Measurements from ENCODE around the gene REXO1. TPM values are rescaled to one million over a fixed set of nuclear protein-coding genes. Genes with fewer than 3 reads are reported as not detected.

The REXO1 gene
- total and polyA plus RNA-seq, 9 of the 15 experiments (the other 6 are each of a cell fraction or from before 2014, with no cell fraction given): 0.04 to 63.3 (median 15.8) TPM

DNA sequence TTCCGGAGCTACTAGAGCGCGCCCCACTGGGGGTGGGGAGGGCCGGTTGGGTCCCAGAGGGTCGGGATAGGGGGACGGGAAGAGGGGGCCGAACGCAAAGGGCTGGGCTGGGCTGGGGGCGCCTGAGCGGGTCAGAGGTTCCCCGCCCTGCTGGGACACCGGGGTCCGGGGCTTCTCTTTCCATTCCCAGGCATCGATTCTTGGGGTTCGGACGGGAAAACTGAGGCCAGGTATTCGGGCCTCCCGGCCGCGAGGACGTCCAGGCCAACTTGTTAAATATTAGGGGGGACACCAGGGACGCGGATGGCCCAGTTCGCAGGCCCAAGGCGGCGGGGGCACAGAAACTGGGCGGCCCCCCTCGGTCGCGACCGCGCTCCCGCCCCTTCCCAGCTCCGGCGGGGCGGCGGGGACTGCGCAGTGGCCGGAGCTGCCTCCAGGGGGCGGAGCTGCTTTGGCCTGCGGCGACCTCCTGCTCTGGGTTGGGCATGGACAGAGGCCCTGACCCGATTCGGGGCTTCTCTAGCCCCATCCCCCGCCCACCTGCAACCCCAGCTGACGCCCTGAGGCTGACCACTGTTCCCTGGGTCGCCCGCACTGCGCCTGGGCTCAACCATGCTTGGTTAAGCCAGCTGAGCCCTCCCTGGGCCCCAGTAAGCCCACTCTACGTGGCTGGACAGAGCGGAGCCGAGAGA lies 16.3 kb upstream of the REXO1 start (continued):
- TF ChIP-seq, protein P1, sequence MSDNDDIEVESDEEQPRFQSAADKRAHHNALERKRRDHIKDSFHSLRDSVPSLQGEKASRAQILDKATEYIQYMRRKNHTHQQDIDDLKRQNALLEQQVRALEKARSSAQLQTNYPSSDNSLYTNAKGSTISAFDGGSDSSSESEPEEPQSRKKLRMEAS (CRISPR knock-in tag; IDR thresholded peaks at IDR 0.05): no peak; the same call in 1 of the 2 replicates
- TF ChIP-seq CC2D1A (IDR thresholded peaks at IDR 0.05): no peak
- TF ChIP-seq CREB1 (IDR thresholded peaks at IDR 0.05): no peak
- TF ChIP-seq CREB1 (CRISPR knock-in tag; IDR thresholded peaks at IDR 0.05): peak; percentile 18; the same call in 1 of the 2 replicates
- no peak for TF ChIP-seq ZC3H11A (IDR thresholded peaks at IDR 0.05; ENCODE audit: low read depth, low read length)
- TF ChIP-seq ZEB2 (IDR thresholded peaks at IDR 0.05): no peak
- TF ChIP-seq MYC (IDR thresholded peaks at IDR 0.05; ENCODE audit: low read depth, low read length): no peak; the same call in 1 of the 2 replicates
- TF ChIP-seq MYC (CRISPR knock-in tag; IDR thresholded peaks at IDR 0.05; ENCODE audit: borderline replicate concordance, low read depth): no peak
- no peak for TF ChIP-seq SPI1 (IDR thresholded peaks at IDR 0.05; ENCODE audit: borderline replicate concordance, low read depth, low read length)
- peak in 1 of 2 experiments; percentile 80; a peak in 2 of 4 replicates for TF ChIP-seq RCOR1 (IDR thresholded peaks at IDR 0.05; ENCODE audit: borderline replicate concordance in 1 of 2, low read depth in 2 of 2, low read length in 2 of 2)
- TF ChIP-seq SIX5 (IDR thresholded peaks at IDR 0.05; ENCODE audit: borderline replicate concordance in 1 of 2, insufficient read depth in 1 of 2, low read depth in 1 of 2, low read length in 2 of 2): no peak
- no peak for TF ChIP-seq CAMTA2 (CRISPR knock-in tag; conservative IDR thresholded peaks at IDR 0.05)
- no peak for TF ChIP-seq PHB (CRISPR knock-in tag; IDR thresholded peaks at IDR 0.05)
- TF ChIP-seq KDM5B (IDR thresholded peaks at IDR 0.05; ENCODE audit: insufficient replicate concordance, low read depth, low read length): peak; percentile 31
- TF ChIP-seq MAZ (CRISPR knock-in tag; conservative IDR thresholded peaks at IDR 0.05 in 1 of 2, IDR thresholded peaks at IDR 0.05 in 1 of 2): peak; percentile 45 to 85
- no peak for TF ChIP-seq NR3C1 (CRISPR knock-in tag; IDR thresholded peaks at IDR 0.05)
- TF ChIP-seq, protein P2, sequence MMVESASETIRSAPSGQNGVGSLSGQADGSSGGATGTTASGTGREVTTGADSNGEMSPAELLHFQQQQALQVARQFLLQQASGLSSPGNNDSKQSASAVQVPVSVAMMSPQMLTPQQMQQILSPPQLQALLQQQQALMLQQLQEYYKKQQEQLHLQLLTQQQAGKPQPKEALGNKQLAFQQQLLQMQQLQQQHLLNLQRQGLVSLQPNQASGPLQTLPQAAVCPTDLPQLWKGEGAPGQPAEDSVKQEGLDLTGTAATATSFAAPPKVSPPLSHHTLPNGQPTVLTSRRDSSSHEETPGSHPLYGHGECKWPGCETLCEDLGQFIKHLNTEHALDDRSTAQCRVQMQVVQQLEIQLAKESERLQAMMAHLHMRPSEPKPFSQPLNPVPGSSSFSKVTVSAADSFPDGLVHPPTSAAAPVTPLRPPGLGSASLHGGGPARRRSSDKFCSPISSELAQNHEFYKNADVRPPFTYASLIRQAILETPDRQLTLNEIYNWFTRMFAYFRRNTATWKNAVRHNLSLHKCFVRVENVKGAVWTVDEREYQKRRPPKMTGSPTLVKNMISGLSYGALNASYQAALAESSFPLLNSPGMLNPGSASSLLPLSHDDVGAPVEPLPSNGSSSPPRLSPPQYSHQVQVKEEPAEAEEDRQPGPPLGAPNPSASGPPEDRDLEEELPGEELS (CRISPR knock-in tag; IDR thresholded peaks at IDR 0.05; ENCODE audit: borderline replicate concordance): 0 out of 2 replicates have a peak, but pooled peaks have one; percentile 17
- no peak for TF ChIP-seq ZNF57 (CRISPR knock-in tag; IDR thresholded peaks at IDR 0.05)
- TF ChIP-seq ZNF644 (tag; IDR thresholded peaks at IDR 0.05; ENCODE audit: low read depth): no peak
- TF ChIP-seq, protein P3, sequence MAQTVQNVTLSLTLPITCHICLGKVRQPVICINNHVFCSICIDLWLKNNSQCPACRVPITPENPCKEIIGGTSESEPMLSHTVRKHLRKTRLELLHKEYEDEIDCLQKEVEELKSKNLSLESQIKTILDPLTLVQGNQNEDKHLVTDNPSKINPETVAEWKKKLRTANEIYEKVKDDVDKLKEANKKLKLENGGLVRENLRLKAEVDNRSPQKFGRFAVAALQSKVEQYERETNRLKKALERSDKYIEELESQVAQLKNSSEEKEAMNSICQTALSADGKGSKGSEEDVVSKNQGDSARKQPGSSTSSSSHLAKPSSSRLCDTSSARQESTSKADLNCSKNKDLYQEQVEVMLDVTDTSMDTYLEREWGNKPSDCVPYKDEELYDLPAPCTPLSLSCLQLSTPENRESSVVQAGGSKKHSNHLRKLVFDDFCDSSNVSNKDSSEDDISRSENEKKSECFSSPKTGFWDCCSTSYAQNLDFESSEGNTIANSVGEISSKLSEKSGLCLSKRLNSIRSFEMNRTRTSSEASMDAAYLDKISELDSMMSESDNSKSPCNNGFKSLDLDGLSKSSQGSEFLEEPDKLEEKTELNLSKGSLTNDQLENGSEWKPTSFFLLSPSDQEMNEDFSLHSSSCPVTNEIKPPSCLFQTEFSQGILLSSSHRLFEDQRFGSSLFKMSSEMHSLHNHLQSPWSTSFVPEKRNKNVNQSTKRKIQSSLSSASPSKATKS (CRISPR knock-in tag; IDR thresholded peaks at IDR 0.05): no peak
- peak; percentile 51 for TF ChIP-seq DACH1 (IDR thresholded peaks at IDR 0.05; ENCODE audit: partially characterized antibody)
- peak; percentile 66; the same call in 1 of the 2 replicates for TF ChIP-seq TARDBP (IDR thresholded peaks at IDR 0.05)

Measured in K562 (cell line).